ENCODE results near the gene TP73.

TP73 gene

DNA sequence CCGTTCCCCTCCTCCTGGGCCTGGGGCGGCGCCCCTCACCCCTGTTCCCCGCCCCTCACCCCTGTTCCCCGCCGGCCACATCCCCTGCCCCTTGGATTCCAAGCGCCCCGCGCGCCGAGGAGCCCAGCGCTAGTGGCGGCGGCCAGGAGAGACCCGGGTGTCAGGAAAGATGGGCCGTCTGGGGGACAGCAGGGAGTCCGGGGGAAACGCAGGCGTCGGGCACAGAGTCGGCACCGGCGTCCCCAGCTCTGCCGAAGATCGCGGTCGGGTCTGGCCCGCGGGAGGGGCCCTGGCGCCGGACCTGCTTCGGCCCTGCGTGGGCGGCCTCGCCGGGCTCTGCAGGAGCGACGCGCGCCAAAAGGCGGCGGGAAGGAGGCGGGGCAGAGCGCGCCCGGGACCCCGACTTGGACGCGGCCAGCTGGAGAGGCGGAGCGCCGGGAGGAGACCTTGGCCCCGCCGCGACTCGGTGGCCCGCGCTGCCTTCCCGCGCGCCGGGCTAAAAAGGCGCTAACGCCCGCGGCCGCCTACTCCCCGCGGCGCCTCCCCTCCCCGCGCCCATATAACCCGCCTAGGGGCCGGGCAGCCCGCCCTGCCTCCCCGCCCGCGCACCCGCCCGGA, at the start of gene TP73:
TP73 (plus strand) TSS at position 587 of the 618 bp plus-strand sequence. CDS start 29,850 bp downstream, outside the sequence.
- DNase-seq: no peak

DNA sequence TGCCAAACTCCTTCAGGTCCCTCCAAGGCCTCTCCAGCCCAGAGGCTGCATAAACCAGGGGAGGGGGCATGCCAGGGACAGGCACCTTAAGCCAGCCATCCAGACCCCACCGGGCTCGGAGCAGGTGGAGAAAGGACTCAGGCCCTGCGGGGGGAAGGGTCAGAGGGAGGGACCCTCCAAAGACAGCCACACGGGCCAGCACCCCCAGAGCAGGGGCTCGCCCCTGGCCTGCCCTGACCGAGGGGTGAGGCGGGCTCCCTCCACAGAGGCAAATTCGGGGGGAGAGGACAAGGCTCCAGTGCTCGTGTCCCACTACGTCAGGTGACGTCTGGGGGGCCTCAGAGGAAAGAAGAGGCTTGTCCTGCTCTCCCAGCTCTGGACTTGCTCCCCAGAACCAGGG, 49.2 kb upstream of the TP73 start:
- DNase-seq: no peak

GRCh38 chr1:3603571-3604467, 48.5 kb upstream of the TP73 start:
- no peak for DNase-seq

- DNase-seq: no peak
These were observed 47.8 kb upstream of the TP73 start for GRCh38 chr1:3604468-3604974.

DNA sequence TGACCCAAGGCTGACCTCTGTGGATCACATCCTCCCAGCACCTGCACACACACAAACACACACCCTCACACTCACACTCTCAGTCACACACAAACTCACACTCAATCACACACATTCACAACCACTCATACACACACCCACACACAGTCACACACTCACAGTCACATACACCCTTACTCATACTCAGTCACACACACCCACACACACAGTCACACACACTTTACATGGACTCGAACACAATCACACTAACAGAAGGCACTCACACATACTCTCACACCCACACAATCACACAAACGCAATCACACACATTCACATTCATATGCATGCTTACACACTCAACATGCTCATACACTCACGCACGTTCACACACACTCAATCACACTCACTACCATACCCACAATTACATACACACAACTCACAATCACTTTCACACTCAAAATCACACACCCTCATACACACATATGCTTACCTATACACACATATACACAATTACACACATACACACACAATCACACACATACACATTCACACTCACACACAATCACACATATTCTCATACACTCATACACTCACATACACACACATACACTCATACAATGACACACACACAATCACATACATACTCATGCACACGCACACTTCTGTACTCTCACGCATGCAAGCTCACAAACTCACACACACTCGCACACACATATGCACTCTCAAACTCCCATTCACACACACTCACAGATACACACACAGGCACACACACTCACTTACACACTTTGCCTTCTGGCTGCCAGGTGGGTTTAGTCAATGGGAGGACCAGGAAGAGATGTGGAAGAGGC, 47.1 kb upstream of the TP73 start:
- no peak for DNase-seq

- no peak for DNase-seq
These were observed 45.3 kb upstream of the TP73 start for GRCh38 chr1:3606779-3607702.

DNA sequence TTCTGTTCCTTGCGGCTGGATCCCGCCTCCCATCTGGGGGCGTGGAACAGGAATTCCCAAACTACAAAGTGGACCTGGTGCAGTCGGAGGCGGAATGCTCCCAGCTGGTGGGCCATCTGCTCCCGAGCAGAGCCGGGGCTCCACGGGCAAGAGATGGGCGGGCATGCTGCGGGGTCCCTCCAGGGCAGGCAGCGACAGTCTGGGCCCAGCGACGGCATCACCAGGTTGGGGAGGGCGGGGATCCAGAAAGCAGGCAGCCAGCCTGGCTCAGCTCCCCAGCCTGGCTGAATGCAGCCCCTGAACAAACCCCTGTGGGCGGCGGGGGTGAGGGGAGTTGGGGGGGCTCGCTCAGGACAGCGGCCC, 44.6 kb upstream of the TP73 start:
- no peak for DNase-seq

- no peak for DNase-seq
These were observed 44.2 kb upstream of the TP73 start for GRCh38 chr1:3608154-3608553.

DNA sequence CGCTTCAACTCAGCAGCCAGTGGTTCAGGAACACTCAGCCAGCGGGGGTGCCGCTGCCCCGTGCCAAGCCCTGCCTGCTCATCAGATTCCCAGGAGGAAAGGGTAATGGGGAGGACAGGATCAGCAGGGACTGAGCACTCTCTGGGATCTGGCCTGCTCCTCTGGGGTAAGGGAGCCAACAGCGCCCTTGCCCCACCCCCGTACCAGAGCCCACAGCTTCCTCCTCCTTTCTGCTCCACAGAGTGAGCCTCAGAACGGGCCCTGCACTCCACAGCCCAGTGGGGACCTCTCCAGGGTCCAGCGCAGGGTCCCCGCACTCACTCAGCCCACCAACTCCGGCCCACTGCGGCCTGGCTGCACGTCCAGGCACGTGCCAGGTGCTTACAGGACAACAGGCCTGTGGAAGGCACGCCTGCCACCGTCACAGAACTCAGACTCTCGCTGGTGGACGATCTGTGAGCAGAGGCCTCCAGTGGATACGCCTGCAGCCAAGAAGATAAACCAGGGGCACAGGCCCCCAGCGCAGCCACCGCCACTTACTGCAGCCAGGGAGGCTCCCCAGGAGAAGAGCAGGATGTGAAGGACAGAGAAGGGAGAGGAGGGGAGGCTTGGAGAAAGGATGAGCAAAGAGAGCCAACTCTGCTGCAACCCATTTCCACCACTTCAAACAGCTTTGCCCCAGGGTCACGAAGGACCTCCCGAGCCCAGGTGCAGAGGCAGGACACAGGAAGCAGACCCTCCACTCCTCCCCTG, 43.1 kb upstream of the TP73 start:
- DNase-seq: no peak

DNA sequence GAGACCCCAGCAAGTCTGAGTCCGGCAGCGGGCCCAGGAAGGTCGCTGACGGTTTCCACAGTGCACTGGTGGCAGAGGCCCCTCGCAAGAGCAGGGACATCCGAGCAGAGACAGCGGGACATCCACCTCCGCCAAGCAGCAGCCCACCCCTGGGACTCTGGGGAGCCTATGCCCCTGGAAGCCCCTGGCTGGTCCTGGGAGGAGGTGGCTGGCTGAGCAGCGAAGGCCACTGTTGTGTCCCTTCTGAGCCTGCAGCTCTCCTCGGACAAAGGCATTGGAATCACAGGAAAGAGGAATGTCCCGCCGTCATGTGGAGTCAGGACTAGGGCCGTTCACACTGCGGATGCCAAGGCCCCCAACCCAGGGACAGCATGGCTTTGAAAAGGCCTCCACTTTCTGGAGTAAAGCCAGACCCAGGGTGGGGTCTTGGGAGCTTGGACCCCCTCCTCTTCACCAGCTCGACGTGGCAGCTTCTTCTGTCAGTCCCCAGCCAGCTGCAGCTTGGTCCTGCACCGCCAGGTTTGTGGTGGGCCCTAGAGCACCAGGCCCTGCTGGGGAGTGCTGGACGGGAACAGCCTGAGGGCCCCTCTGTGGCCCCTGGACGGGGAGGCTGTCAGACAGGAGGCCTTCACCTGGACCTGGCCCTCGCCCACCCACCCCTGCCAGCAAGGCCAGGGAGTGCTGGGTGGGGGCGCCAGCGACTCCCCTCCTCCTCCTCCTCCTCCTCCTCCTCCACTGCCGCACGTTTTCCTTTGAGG, 42.4 kb upstream of the TP73 start:
- no peak for DNase-seq

DNA sequence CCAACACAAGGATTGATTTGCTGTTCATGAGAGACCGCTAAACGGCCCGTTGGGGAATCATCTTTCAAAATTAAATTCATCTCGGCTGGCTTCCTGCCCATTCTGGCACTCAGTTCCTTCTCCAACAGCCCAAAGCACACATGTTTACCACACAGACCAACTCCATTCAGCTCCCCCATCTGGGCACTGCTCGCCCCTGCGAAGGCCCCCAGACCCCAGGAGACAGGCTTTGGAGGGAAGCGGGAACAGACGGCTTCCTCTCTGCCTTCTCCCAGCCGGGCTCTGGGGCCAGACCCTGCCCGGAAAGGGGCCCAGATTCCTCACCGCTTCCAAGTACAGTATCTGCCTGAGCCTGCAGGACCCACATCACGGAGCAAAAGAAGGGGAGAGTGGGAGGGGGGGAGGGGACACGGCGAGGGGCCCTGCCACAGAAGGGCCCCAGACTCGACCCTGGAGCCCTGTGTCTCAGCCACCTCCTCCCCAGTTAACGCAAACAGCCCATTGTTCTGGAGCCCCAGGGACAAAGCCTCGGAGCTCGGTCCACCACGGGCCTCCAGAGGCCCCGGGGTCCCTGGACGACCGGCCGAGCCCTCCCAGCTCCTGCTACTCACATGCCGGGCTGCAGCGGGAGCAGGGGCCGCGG, 41.7 kb upstream of the TP73 start:
- DNase-seq: no peak

DNA sequence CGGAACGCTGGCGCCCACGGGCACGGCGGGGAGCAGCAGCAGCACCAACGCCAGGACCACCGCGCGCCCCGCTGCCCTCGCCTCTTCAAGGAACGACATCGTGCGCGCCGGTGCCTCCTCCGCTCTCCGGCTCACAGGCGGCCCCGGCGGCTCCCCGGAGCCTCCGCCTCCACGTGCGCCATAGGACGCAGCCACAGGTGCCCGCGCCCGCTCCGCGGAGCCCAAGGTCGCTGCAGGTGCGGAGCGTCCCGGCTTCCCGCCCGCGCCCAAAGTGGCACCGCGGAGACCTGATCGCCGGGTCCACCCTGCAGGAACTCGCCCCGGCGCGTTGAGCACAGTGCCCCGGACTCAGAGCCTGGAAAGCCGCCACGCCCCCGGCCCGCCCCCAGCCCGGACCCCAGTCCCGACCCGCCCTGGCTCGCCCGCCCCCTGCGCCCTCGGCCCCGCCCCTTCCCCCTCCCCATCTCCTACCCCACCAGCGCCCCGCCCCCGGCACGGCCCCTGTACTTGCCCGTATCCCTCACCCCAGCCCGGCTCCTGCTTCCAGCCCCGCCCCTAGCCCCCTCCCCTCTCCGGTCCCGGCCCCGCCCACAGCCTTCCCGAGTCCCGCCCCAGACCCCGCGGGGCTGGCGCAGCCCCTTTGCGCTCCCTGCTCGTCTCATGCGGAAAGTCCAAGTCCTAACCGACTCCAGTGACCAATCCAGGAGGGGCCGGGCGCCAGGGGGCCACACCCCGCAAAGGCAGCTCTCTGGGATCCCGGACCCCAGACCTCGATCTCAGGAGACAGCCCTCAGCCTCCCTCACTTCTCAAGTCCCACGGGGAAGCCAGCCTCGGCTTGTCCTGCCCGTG, 40.9 kb upstream of the TP73 start, which contains the start of gene MEGF6:
MEGF6 (minus strand) TSS at position 339 of the 850 bp plus-strand sequence; CDS start at position 99, 240 bp downstream.
- no peak for DNase-seq

GRCh38 chr1:3612123-3612522, 40.2 kb upstream of the TP73 start:
- no peak for DNase-seq

GRCh38 chr1:3614755-3615742, 37.3 kb upstream of the TP73 start:
- DNase-seq: no peak

GRCh38 chr1:3616861-3617260, 35.5 kb upstream of the TP73 start:
- no peak for DNase-seq

DNA sequence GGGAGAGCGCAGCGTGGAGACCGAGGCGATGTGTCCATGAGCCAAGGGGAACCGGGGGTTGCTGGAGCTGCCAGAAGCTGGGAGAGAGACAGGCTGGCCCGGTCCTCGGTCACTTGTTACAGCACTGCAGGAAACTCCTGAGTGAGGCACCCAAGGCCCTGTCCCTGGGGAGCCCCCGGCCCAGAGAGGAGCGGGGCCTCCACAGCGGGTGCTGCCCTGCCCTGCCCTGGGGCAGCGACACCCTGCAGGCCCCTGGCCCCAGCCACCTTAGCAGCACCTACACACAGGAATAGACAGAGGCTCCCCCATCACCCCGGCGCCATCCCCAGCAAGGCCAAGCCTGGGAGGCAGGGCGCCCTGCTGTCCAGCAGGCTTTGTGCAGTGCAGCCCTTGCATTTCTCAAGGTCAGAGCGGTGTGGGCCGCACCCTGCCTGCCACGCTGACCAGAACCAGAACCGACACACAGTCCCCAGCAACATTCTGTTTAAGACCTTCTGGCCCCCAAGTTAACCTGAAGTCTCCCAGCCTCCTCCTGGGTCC, 34.4 kb upstream of the TP73 start:
- no peak for DNase-seq

DNA sequence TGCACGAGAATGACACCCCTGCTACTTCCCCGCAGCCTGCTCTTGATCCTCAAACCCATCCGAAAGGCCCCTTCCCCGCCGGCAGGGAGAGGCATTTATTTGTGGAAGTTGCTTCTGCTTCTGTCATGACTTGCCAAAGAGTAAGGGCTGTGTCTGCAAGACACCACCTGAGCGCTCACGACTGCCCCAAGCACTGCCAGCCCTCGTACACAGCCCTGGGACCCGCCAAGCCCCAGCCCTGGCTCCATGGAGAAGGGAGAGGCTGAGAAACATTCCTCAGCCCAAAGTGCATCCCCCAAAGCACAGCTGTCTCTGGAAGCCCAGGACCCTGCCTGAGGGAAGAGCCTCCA, 33.8 kb upstream of the TP73 start:
- no peak for DNase-seq

Measured in SIG-M5 (cell line).